ENCODE measurements around the gene CLDN3.

DNA sequence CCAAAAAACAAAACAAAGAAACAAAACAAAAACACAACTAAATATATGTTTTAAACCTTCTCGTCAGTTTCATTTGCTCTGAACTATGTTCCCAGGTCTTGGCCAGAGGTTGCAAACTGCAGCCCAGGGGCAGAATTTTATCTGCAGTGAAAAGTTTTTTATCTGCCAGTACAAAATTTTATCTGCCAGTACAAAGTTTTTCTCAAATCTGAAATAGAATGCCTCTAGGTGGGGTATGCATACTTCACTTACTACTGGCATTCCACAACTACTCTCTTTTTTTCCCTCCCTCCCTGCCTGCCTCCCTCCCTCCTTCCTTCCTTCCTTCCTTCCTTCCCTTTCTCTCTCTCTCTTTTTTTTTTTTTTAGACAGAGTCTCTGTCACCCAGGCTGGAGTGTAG, 9.4 kb upstream of the CLDN3 start:
- TF ChIP-seq YY1 (IDR thresholded peaks at IDR 0.05; ENCODE audit: insufficient read depth, insufficient read length): no peak
- TF ChIP-seq ZNF274 (IDR thresholded peaks at IDR 0.05; ENCODE audit: low read depth, low read length): no peak
